Activated T-cell treated with anti-CD3 and anti-CD28 coated beads, Interleukin-2, amount 50 U/mL, for 72 hours (primary cell): Measurements from ENCODE around the gene MAL. TPM values are rescaled to one million over a fixed set of nuclear protein-coding genes. Genes with fewer than 3 reads are reported as not detected.

ENCODE experiments used
- ATAC-seq, 2 donors: fragments of 150-1000 bp; cut with Tn5 transposase; replicated peaks in 1 of 2; 2 replicates each; pipeline ENCODE4 v1.10.0; 2021; ENCODE audit warnings: moderate library complexity in 2 of 2, mild to moderate bottlenecking in 1 of 2
- DNase-seq, 2 donors: peaks; one replicate each; pipeline ENCODE4 v3.0.0; 2021 to 2022; ENCODE audit warnings: mixed read lengths in 1 of 2
- H3K27ac Mint-ChIP-seq: one replicate; pipeline ENCODE4 v1.8.0; 2022; ENCODE audit warnings: mild to moderate bottlenecking, moderate library complexity, mixed read lengths
- H3K27me3 Mint-ChIP-seq: one replicate; pipeline ENCODE4 v1.8.0; 2022; ENCODE audit warnings: low read depth, mixed read lengths
- H3K36me3 Mint-ChIP-seq, 2 donors: one replicate each; pipeline ENCODE4 v1.8.0; 2022; ENCODE audit warnings: mixed read lengths in 2 of 2, mild to moderate bottlenecking in 1 of 2; ENCODE audit not compliant: insufficient read depth in 2 of 2
- H3K4me1 Mint-ChIP-seq: one replicate; pipeline ENCODE4 v1.8.0; 2022; ENCODE audit warnings: low read depth, mixed read lengths
- H3K4me3 Mint-ChIP-seq, 2 donors: one replicate each; pipeline ENCODE4 v1.8.0; 2022; ENCODE audit warnings: mild to moderate bottlenecking in 2 of 2, mixed read lengths in 2 of 2, moderate library complexity in 2 of 2
- H3K9me3 Mint-ChIP-seq, 2 donors: one replicate each; pipeline ENCODE4 v1.8.0; 2022; ENCODE audit warnings: mixed read lengths in 2 of 2
- total RNA-seq, 2 donors: library from RNA; stranded (reverse); gene quantifications; one replicate each; pipeline ENCODE4 v1.2.3, GENCODE V29; 2022

The MAL gene
- total RNA-seq, 2 donors from 2014 or later = 92.6 to 93.8 TPM

DNA sequence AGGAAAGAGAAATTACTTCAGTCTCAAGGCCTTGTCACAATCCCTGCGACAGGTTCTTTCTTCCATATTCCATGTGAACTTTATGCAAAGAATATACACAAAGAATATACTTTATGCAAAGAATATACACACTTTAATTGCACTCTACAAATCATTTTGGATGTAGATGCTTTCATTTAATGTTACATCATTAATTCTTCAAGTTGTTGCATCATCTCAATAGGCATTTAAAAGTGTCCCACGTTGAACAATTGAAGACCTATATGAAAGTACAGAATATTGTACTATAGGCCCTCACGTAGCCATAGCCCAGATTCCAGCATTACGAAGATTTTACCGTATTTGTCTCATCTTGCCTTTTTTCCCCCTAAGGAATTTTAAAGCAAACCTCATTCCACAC is 33.1 kb upstream of the MAL start:
- Mint-ChIP-seq H3K36me3 (no peaks in the 10 kb centered on the region), H3K27ac (no peak overlapping the region), H3K9me3 (no peaks in the 10 kb centered on the region), H3K4me1 (no peaks in the 10 kb centered on the region), H3K27me3 (peaks cover 6% of the 10 kb centered on the region), H3K4me3 (no peak overlapping the region)
- ATAC-seq = no peak
- no peak for DNase-seq

- Mint-ChIP-seq H3K9me3 (no peaks in the 10 kb centered on the region), H3K4me3 (no peak overlapping the region), H3K27ac (no peak overlapping the region), H3K4me1 (no peaks in the 10 kb centered on the region), H3K27me3 (peaks cover 9% of the 10 kb centered on the region), H3K36me3 (no peaks in the 10 kb centered on the region)
- no peak for ATAC-seq
- DNase-seq = no peak
These were observed 32.1 kb upstream of the MAL start for GRCh38 chr2:94993176-94994062.

GRCh38 chr2:94994063-94994913 is 31.2 kb upstream of the MAL start:
- Mint-ChIP-seq H3K27me3 (peaks cover 18% of the 10 kb centered on the region), H3K36me3 (no peaks in the 10 kb centered on the region), H3K4me3 (no peak overlapping the region), H3K4me1 (no peaks in the 10 kb centered on the region), H3K27ac (no peak overlapping the region), H3K9me3 (no peaks in the 10 kb centered on the region)
- ATAC-seq = no peak
- no peak for DNase-seq

DNA sequence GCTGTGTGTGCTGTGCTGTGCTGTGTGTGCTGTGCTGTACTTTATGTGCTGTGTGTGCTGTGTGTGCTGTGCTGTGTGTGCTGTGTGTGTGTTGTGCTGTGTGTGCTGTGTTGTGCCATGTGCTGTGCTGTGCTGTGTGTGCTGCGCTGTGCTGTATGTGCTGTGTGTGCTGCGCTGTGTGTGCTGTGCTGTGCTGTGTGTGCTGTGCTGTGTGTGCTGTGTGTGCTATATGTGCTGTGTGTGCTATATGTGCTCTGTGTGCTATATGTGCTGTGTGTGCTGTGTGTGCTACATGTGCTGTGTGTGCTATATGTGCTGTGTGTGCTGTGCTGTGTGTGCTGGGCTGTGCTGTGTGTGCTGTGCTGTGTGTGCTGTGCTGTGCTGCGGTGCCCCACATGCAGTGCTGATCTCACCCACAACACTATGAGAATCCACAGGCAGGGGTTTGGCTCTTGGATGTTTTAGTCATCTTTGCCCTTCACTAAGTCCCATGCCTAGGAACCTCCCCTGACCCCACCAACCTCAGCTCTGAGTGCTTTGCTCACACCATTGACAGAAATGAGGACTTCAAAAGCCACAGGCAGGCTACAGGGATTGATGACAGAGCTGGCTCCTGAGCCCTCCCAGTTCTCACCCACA is 30.5 kb upstream of the MAL start:
- Mint-ChIP-seq H3K27ac (no peak overlapping the region), H3K36me3 (no peaks in the 10 kb centered on the region), H3K4me3 (no peak overlapping the region), H3K27me3 (peaks cover 19% of the 10 kb centered on the region), H3K9me3 (no peaks in the 10 kb centered on the region), H3K4me1 (no peaks in the 10 kb centered on the region)
- ATAC-seq (peak in 1 of 2 donors; percentile 11), DNase-seq (no peak)

DNA sequence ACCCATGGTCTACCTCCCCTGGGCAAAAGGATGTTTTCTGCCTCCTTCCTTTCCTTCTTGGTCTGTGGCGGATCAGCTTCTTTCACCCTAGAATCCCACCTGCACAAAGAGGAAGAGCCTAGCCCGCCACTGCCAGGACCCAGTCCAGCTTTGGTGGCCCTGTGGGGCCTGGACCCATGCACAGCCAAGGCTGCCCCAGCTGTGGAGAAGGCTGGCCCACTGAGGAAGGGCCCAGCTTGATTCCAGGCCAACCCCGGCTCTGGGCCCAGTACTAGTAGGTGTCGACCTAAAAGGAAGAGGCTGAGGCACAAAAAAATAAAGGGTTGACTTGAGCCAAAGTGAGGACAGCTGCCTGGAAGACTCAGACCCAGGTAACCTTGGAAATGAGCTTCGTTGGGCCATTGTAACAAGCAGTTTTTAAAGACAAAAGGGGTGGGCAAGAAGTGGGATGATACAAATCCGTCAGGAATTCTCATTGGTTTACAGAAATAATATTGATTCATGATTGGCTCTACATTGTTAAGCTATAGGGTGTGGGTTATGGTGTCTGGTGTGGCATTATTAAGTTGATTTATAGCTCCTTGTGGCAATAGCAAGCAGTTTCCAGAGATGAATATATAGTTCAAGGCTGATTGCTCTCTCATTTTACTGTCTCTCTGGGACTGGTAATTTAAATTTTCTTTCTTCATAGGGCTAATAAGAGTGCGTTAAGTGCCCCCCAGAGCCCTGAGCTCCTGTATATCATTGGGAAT is 29.8 kb upstream of the MAL start:
- no peak overlapping the region for H3K4me3 Mint-ChIP-seq
- H3K27ac Mint-ChIP-seq = no peak overlapping the region
- DNase-seq (no peak), ATAC-seq (no peak)
- H3K4me1 Mint-ChIP-seq = no peaks in the 10 kb centered on the region
- H3K9me3 Mint-ChIP-seq = no peaks in the 10 kb centered on the region
- H3K27me3 Mint-ChIP-seq = peaks cover 19% of the 10 kb centered on the region
- H3K36me3 Mint-ChIP-seq = no peaks in the 10 kb centered on the region

DNA sequence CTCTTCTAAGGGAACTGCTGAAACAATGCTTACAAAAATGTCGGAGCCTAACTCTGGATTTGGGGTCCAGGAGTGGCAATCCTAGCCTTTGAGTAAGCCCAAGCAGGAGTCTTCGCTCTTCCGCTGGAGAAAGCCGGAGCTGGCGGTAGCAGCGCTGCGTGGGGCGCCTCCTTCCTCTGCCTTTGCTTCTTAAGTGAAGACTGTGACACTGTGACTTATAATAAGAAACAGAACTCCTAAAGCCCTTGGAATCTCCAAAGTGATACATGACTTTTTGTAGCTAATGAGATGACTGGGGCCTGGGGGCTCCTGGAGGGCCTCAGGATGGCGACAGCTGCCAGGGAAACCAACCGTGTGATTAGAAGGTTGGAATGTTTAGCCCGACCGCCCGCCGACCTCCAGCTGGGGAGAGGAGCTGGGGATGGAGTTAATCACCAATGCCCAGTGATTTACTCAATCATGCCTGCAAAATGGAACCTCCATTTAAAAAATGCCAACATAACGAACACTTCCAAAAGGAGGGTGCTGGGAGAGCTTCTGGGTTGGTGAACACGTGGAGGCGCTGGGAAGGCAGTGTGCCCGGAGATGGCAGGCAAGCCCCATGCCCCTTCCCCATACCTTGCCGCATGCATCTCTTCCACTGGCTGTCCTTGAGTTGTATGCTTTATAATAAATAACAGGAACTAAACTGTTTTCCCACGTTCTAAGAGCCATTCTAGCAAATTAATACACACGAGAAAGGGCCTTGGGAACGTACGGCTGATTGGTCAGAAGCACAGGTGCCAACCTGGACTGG is 29.0 kb upstream of the MAL start:
- Mint-ChIP-seq H3K27ac (no peak overlapping the region), H3K27me3 (peaks cover 19% of the 10 kb centered on the region)
- ATAC-seq = no peak

DNA sequence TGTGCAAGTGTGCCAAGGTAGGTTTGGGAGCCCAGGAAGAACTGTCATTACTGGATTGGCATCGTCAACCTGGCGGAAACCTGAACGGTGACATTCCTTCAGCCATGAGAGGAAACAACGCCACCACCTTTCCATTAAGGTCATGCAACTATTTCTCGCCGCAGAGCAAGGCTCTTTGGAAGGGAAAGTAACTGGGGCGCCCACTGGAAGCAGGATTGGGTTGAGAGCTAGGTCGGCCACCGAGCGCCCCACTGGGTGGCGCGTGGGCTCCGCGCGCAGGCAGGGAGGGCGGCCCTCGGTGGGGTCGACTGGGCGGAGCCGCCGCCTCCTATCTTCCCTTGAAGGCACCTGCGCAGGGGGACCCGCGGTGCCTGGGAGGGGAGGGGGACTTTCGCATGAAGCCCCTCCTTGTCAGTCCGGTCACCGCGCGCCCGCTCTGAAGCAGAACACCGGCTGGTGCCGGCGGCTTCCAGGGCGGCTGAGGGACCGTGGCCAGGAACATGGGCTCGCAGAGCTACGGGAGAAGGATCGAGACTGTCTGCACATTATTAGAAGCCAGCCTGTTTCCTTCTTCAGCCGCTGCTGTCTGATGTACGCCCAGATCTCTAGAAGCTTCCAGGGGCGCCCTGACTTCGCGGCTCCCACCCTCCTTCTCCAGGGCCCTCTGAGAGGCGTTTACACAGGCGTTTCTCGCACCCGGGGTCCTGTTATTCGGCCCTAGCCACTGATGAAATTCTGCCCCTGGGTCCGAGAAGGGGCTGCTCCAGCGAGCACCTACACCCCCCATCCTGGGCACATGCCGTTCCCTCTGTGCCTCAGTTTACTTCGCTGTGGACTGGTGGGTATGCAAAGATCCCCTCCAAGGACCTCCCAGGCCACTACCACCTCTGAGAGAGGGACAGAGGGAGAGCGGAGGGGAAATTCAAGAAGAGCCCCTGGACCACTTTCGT is 27.3 kb upstream of the MAL start:
- H3K9me3 Mint-ChIP-seq = no peaks in the 10 kb centered on the region
- no peak overlapping the region for H3K27ac Mint-ChIP-seq
- H3K4me3 Mint-ChIP-seq = peak overlapping the region in 1 of 2 donors; percentile 8
- peak in 1 of 2 donors; percentile 39 for ATAC-seq
- H3K36me3 Mint-ChIP-seq = no peaks in the 10 kb centered on the region
- H3K4me1 Mint-ChIP-seq = no peaks in the 10 kb centered on the region
- peaks cover 19% of the 10 kb centered on the region for H3K27me3 Mint-ChIP-seq
- no peak for DNase-seq

More for the DNA sequence above, 29.0 kb upstream of the MAL start:
- Mint-ChIP-seq H3K4me1 (no peaks in the 10 kb centered on the region), H3K9me3 (no peaks in the 10 kb centered on the region), H3K4me3 (no peak overlapping the region), H3K36me3 (no peaks in the 10 kb centered on the region)
- no peak for DNase-seq

DNA sequence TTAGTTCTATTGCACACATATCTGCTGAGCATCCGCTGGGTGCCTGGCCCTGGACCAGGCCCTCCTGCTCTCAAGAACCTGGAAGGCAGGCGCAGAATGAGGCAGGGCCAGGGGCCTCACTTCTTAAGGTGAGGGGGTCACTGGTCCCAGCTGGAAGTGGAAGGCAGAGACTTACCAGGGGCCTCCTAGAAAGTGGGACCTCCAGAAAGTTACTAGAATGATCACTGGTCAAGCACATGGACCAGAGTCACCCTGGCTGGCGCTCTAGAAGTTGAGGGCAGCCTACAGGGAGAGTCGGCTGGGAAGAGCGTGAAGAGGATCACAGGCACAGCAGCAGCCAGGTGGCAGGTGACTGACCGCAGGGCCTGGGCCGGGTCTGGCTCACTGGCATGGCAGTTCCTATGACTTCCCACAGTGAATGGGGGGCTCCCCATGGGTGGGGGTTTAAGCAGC is 26.1 kb upstream of the MAL start:
- Mint-ChIP-seq H3K27ac (no peak overlapping the region), H3K36me3 (no peaks in the 10 kb centered on the region), H3K9me3 (no peaks in the 10 kb centered on the region)

DNA sequence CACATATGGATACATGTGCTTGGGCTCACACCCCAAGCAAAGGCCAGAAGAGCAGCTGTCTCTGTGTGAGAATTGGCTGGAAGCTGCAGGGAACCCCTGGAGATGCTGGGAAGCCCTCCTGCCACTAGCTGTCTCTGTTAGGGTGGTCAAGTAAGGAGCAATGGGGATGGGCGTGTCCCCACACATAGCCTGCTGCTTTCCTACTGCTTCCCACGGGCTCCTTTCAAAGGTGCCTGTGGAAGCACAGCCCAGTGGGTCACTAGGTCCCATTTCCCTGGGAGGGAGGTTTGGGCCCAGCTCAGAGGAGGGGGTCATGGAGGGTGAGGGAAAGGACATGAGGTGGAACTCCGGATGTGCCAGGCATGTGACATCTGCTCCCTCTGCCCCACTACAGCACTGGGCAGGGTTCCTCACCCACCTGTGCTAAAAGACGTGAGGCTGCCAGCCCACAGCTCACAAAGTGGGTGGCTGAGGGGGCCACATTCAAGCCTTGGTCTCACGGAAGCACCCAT is 24.4 kb upstream of the MAL start:
- Mint-ChIP-seq H3K9me3 (no peaks in the 10 kb centered on the region), H3K27ac (no peak overlapping the region), H3K27me3 (peaks cover 27% of the 10 kb centered on the region), H3K4me3 (no peak overlapping the region), H3K4me1 (peaks cover 12% of the 10 kb centered on the region), H3K36me3 (no peaks in the 10 kb centered on the region)
- ATAC-seq (no peak), DNase-seq (no peak)

More for the DNA sequence above, 26.1 kb upstream of the MAL start:
- H3K4me3 Mint-ChIP-seq = no peak overlapping the region
- no peak for ATAC-seq
- DNase-seq = no peak
- H3K27me3 Mint-ChIP-seq = peaks cover 19% of the 10 kb centered on the region
- peaks cover 4% of the 10 kb centered on the region for H3K4me1 Mint-ChIP-seq

GRCh38 chr2:95001701-95002100 is 23.8 kb upstream of the MAL start:
- no peak for DNase-seq
- no peak for ATAC-seq
- peaks cover 12% of the 10 kb centered on the region for H3K4me1 Mint-ChIP-seq

GRCh38 chr2:95002498-95002897 is 23.0 kb upstream of the MAL start:
- Mint-ChIP-seq H3K4me1 (peaks cover 12% of the 10 kb centered on the region), H3K27ac (peak overlapping the region; percentile 48), H3K4me3 (no peak overlapping the region), H3K9me3 (no peaks in the 10 kb centered on the region), H3K27me3 (peaks cover 19% of the 10 kb centered on the region), H3K36me3 (no peaks in the 10 kb centered on the region)
- DNase-seq = no peak
- no peak for ATAC-seq

More at GRCh38 chr2:95001701-95002100, 23.8 kb upstream of the MAL start:
- peaks cover 27% of the 10 kb centered on the region for H3K27me3 Mint-ChIP-seq
- H3K4me3 Mint-ChIP-seq = no peak overlapping the region
- no peak overlapping the region for H3K27ac Mint-ChIP-seq
- H3K9me3 Mint-ChIP-seq = no peaks in the 10 kb centered on the region
- H3K36me3 Mint-ChIP-seq = no peaks in the 10 kb centered on the region
